Activated T-cell treated with anti-CD3 and anti-CD28 coated beads, Interleukin-2, amount 50 U/mL, for 48 hours (primary cell): Measurements from ENCODE around the gene DGLUCY.
A peak's percentile ranks its signal among the peaks of the same experiment; 100 is the strongest.

Experiments used
- DNase-seq, 2 experiments: peaks; one replicate each; pipeline ENCODE4 v3.0.0-alpha.2; 2020

Gene DGLUCY

DNA sequence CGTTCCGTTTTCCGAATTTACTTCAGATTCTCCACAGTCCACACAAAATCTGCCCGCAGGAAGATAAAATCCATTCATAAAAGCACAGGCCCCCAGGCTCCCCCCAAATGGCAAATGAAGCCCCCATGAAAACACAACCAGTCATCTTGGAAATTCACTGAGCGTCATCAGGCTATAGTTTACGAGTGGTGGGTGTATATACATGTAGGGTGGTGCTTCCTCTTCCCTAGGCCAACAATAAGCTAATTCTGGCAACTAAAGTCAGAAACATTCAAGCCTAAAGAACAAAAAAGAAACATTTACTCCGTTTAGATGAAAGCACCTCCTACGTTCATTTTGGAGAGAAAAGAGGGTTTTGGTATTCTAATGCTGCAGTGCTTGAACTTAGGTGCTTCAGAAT is 124.8 kb downstream of the DGLUCY start:
- no peak for DNase-seq

GRCh38 chr14:91241863-91242262 is 128.0 kb downstream of the DGLUCY start:
- DNase-seq: peak; percentile 51 to 52

- no peak for DNase-seq
Observed at GRCh38 chr14:91242635-91243034, 128.8 kb downstream of the DGLUCY start.

DNA sequence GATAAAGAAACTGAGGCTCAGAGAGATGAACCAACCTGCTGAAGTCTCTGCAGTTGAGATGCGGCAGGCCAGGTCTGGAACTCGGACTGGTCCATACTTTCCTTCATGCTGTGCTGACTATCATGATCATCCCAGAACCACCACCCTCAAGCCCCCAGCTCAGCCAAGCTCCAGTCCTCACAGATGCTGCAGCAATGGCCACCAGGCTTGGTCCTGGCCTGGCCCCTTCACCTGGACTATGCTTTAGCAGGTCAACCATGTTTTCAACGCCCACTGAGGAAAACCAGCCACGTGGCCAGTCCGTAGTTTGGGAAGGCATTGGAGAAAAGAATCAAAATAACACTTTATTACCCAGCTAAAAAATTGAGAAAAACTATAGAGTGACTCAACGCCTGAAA is 129.2 kb downstream of the DGLUCY start:
- peak; percentile 54 to 57 for DNase-seq

DNA sequence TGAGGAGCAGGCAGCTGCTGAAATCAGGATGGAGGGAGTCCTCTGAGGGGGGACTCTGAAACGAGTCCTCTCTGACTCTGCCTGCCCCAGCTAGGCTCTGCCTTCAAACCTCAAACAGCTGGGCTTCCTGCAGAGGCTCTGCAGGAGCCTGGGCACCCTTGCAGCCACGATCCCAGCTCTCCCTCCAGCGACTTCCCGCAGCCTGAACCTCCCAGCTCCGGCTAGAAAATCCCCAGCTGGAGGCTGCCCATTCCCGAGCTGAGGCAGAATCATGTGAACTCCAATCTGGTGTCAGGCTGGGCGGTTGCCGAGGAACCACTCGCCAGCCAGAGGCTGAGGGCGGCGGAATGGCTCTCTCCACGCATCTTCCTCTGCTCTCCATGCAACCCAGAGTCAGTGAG is 130.6 kb downstream of the DGLUCY start, which contains the start of gene GPR68:
GPR68 (minus strand) TSS at position 204 of the 401 bp plus-strand sequence. CDS start 9,654 bp downstream, outside the sequence.
- peak; percentile 62 to 65 for DNase-seq

- peak; percentile 74 to 80 for DNase-seq
Observed at GRCh38 chr14:91245029-91245428, 131.2 kb downstream of the DGLUCY start.

GRCh38 chr14:91245616-91246015 is 131.7 kb downstream of the DGLUCY start:
- peak in 1 of 2 experiments; percentile 50 for DNase-seq

GRCh38 chr14:91246051-91246852 is 132.4 kb downstream of the DGLUCY start:
- peak; percentile 73 to 79 for DNase-seq

- peak; percentile 53 to 64 for DNase-seq
Observed at GRCh38 chr14:91249841-91250616, 136.2 kb downstream of the DGLUCY start.

DNA sequence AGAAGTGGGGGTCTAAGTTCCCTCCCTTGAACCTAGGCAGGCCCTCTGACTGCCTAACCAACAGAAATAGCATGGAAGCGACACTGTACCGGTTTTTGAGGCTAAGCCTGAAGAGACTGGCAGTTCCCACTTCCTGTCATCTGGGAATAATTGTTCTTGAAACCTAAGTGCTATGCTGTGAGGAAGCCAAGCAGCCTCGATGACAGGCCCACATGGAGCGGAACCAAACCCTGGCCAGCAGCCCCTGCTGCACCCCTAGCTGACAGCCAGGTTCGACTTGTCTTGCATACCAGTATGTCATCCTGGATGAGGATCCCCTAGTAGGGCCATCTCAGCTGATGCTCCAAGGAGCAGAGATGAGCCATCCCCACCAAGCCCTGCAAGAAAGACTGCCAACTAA is 137.0 kb downstream of the DGLUCY start:
- DNase-seq: no peak

DNA sequence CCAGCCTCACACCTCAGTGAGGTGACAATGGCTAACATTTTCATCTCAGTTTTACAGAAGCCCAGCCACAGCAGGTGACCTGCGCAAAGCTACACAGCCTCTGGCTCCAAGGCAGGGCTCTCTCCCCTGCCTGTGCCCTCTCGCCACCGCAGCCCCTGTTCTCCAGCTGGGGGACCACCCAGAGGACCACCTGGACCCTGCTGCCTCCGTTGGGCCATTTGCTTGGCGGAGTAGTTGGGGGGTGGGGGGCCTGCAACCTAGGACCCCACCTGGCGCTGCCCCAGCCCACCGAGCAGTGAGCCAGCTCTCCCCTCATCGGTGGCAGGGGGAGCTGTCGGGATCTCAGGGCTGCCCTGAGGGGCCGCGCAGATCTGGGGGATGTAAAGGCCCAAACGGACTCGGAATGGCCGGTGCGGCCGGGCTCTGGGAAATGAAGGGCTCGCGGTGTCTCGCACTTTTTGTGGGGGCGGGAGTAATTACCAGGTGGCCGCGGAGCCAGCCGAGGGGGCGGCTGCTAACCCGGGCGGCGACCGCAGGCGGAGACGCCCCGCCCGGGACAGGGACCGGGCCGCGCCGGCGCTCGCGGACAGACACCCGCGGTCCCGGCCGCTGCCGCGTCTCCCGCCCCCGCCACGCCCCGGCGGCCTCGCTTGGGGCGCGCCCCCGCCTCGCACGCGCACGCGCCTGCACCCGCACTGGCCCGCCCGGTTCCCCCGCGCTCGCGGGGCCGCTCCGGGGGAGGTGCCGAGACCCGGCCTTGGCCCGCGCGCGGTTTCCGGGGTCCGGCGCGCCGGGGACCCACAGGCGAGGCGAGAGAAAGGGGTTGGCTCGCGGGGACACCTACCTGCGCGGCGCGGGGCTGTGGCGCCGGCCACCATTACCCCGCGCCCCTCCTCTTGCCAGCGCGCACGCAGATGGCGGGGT is 139.3 kb downstream of the DGLUCY start:
- peak; percentile 47 to 67 for DNase-seq

- DNase-seq: peak in 1 of 2 experiments; percentile 34
Observed at GRCh38 chr14:91253795-91254323, 140.0 kb downstream of the DGLUCY start.

- peak in 1 of 2 experiments; percentile 40 for DNase-seq
Observed at GRCh38 chr14:91254461-91254860, 140.6 kb downstream of the DGLUCY start.

DNA sequence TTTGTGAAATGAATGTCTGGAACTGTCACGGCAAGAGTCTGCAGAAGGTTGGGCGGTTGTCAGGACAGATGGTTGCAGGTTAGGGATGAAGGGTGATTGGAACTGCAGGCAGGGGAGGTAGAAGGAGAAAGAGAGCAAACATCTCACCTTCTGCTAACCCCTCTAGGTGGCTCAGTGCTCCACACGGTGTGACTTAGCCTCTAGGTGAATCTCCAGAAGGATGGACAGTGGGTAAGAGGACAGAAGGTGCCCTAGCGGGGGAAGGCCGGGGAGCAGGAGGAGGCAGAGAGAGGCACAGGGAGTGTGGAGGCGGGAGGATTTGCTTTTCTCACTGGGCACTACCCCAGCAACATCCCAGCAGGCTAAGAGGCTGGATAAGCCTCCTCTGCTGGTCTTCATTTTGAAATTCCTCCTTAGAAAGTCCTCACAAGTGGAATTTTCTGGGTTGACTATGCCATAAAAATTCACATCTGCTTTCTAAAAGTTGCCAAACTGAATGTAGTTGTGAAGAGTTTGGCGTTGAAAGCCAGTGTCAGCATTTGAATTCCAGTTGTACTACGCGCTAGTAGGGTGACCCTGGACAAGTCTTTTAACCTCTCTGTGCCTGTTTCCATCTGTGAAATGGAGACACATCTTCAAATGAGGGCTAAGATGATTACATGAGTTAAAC is 141.3 kb downstream of the DGLUCY start:
- DNase-seq: no peak

GRCh38 chr14:91256661-91257060 is 142.8 kb downstream of the DGLUCY start:
- no peak for DNase-seq

DNA sequence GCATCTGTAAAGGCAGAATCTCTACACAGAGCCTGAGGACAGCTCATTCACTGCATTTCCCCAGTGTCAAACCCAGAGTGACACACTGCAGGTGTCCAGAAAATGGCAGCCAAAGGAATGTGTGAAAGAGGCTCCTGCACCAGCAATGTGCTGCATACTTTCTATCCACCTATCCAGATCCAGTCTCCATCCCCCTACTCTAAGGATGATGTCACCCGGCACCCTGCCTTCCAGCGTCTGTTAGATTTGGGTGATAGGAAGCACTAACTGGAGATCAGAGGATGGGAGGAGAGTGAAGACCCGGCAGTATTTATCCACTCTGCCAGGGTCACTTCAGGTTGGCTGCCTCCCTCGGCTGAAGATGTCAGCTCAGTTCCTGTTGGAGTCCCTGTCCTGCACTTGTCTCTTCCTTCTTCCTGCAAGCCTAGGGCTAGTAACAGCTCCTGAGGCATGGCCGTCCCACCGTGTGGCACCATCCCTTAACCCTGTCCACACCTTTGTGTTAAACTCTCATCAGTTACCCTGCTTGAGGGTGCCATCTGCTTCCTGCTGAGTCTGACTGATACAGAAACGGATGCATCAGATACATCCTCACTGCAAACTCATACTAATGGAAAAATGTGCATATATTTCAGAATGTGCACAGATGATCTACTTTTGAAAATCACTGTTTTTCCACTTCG is 143.6 kb downstream of the DGLUCY start:
- DNase-seq: no peak

GRCh38 chr14:91258011-91258618 is 144.2 kb downstream of the DGLUCY start:
- no peak for DNase-seq

- DNase-seq: no peak
Observed at GRCh38 chr14:91258876-91259275, 145.0 kb downstream of the DGLUCY start.

- peak; percentile 62 to 66 for DNase-seq
Observed at GRCh38 chr14:91261115-91261514, 147.2 kb downstream of the DGLUCY start.

DNA sequence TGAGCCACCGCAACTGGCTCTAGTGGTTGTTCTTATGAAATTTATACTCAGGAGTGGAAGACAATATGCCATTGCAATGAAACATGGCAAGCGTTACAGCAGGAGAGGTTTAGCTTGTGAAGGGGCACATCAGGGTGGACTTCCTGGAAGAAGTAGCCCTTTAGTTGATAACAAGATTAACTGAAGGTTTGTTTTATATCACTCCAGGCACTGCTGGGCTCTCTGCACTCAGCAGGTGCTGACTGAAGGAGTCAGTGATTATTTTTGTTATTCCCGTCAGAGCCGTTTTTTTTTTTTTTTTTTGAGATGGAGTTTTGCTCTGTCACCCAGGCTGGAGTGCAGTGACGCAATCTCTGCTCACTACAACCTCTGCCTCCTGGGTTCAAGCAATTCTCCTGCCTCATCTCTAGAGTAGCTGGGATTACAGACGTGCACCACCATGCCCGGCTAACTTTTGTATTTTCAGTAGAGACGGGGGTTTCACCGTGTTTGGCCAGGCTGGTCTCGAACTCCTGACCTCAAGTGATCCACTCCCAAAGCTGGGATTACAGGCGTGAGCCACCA is 148.2 kb downstream of the DGLUCY start:
- DNase-seq: no peak
